GM12878 (cell line): ENCODE measurements around the gene SIT1. TPM values are rescaled to one million over a fixed set of nuclear protein-coding genes. Genes with fewer than 3 reads are reported as not detected.

Experiments used
- BHLHE40 ChIP-seq, 2 experiments: fragments of 450-650 bp in 1 of 2; IDR thresholded peaks; 2 replicates each; pipeline ENCODE4 v1.6.1; 2011 to 2017; ENCODE audit warnings: low read depth in 2 of 2, borderline replicate concordance in 1 of 2, improper control_type of control experiment in 1 of 2, low read length in 1 of 2, mild to moderate bottlenecking in 1 of 2
- DPF2 ChIP-seq: fragments of 450-650 bp; IDR thresholded peaks from 2 replicates; pipeline ENCODE4 v1.6.1; 2017; ENCODE audit warnings: mild to moderate bottlenecking
- EED ChIP-seq: sonication (generic); IDR thresholded peaks from 2 replicates; pipeline ENCODE4 v1.6.1; 2016; ENCODE audit warnings: antibody characterized with exemption, low read depth
- IKZF1 ChIP-seq: fragments of 450-650 bp; conservative IDR thresholded peaks from 2 replicates; pipeline ENCODE4 v1.6.1; 2017; ENCODE audit warnings: antibody characterized with exemption, mild to moderate bottlenecking
- IKZF2 ChIP-seq, 2 experiments: fragments of 450-650 bp; IDR thresholded peaks; 2 replicates each; pipeline ENCODE4 v1.6.1; 2017; ENCODE audit warnings: mild to moderate bottlenecking in 2 of 2, moderate library complexity in 2 of 2
- MXI1 ChIP-seq: fragments of 150-350 bp; IDR thresholded peaks from 2 replicates; pipeline ENCODE4 v1.6.1; 2011; ENCODE audit warnings: low read depth, mild to moderate bottlenecking, inconsistent platforms, low read length, improper control_type of control experiment
- NFXL1 ChIP-seq: fragments of 450-650 bp; IDR thresholded peaks from 2 replicates; pipeline ENCODE4 v1.6.1; 2017; ENCODE audit warnings: antibody characterized with exemption, mild to moderate bottlenecking, borderline replicate concordance
- RFX5 ChIP-seq: IDR thresholded peaks from 2 replicates; pipeline ENCODE4 v1.6.1; 2011; ENCODE audit warnings: low read depth, low read length, improper control_type of control experiment
- YY1 ChIP-seq: IDR thresholded peaks from 2 replicates; pipeline ENCODE4 v1.6.1; 2011; ENCODE audit warnings: low read depth, mild to moderate bottlenecking, low read length
- polyA plus RNA-seq, 11 experiments: library from polyadenylated mRNA; depleted of rRNA in 4 of 11; unstranded in 6 of 11; stranded (reverse) in 5 of 11; fragments of >200 nt; fragmentation: Nextera tagmentation in 4 of 11; fragmentation: Illumina TruSeq in 1 of 11; extraction: Ambion mirVana in 4 of 11; extraction: Trizol in 1 of 11; gene quantifications; 1 replicate in 1 of 11; 2 replicates in 10 of 11; pipeline versions ENCODE4 v1.2.1 to v1.2.3, GENCODE V29; 2011 to 2016; ENCODE audit warnings: inconsistent platforms in 2 of 11, missing spikeins in 2 of 11, low read depth in 1 of 11
- total RNA-seq, 4 experiments: library from RNA; depleted of rRNA in 3 of 4; stranded (reverse); fragments of >200 nt in 3 of 4; fragmentation: Illumina TruSeq in 1 of 4; extraction: Trizol in 1 of 4; gene quantifications; 2 replicates each; pipeline versions ENCODE4 v1.2.1 to v1.2.3, GENCODE V29; 2013 to 2021
- TF ChIP-seq, protein P1 (sequence below): fragments of 450-650 bp; IDR thresholded peaks from 2 replicates; pipeline ENCODE4 v1.6.1; 2017; ENCODE audit warnings: low read depth, mild to moderate bottlenecking, moderate library complexity
- TF ChIP-seq, protein P2 (sequence below): IDR thresholded peaks from 2 replicates; pipeline ENCODE4 v1.6.1; 2011; ENCODE audit warnings: borderline replicate concordance, low read depth, mild to moderate bottlenecking, moderate library complexity, low read length; ENCODE audit not compliant: insufficient read depth, poor library complexity, severe bottlenecking

Gene SIT1
- total and polyA plus RNA-seq, 10 of the 15 experiments (the other 5 are each of a cell fraction or from before 2014, with no cell fraction given) = 0.97 to 137 (median 59.7) TPM

- no peak for TF ChIP-seq MXI1
- TF ChIP-seq BHLHE40 (IDR thresholded peaks at IDR 0.05; ENCODE audit: borderline replicate concordance in 1 of 2, low read depth in 2 of 2, low read length in 1 of 2) = peak in 1 of 2 experiments; percentile 9; a peak in 1 of 4 replicates
- TF ChIP-seq NFXL1 = no peak
- TF ChIP-seq IKZF2 (IDR thresholded peaks at IDR 0.05) = peak; percentile 48 to 74; a peak in 3 of 4 replicates
- TF ChIP-seq, protein P1, sequence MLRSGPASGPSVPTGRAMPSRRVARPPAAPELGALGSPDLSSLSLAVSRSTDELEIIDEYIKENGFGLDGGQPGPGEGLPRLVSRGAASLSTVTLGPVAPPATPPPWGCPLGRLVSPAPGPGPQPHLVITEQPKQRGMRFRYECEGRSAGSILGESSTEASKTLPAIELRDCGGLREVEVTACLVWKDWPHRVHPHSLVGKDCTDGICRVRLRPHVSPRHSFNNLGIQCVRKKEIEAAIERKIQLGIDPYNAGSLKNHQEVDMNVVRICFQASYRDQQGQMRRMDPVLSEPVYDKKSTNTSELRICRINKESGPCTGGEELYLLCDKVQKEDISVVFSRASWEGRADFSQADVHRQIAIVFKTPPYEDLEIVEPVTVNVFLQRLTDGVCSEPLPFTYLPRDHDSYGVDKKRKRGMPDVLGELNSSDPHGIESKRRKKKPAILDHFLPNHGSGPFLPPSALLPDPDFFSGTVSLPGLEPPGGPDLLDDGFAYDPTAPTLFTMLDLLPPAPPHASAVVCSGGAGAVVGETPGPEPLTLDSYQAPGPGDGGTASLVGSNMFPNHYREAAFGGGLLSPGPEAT = peak; percentile 52; the same call in 1 of the 2 replicates
- TF ChIP-seq RFX5 = 0 out of 2 replicates have a peak, but pooled peaks have one; percentile 11
- peak; percentile 45; the same call in 1 of the 2 replicates for TF ChIP-seq IKZF1
- TF ChIP-seq DPF2 = peak; percentile 38; the same call in 1 of the 2 replicates
- TF ChIP-seq, protein P2, sequence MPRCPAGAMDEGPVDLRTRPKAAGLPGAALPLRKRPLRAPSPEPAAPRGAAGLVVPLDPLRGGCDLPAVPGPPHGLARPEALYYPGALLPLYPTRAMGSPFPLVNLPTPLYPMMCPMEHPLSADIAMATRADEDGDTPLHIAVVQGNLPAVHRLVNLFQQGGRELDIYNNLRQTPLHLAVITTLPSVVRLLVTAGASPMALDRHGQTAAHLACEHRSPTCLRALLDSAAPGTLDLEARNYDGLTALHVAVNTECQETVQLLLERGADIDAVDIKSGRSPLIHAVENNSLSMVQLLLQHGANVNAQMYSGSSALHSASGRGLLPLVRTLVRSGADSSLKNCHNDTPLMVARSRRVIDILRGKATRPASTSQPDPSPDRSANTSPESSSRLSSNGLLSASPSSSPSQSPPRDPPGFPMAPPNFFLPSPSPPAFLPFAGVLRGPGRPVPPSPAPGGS = no peak
- TF ChIP-seq YY1 = peak; percentile 90
- TF ChIP-seq EED = peak; percentile 58; the same call in 1 of the 2 replicates
Observed at GRCh38 chr9:35649431-35650340, 1.0 kb downstream of the SIT1 start (continued).
